K562 (cell line): ENCODE measurements around the gene UCHL5. TPM values are rescaled to one million over a fixed set of nuclear protein-coding genes. Genes with fewer than 3 reads are reported as not detected.
A peak's percentile ranks its signal among the peaks of the same experiment; 100 is the strongest.

Source experiments
- ESRRA ChIP-seq: fragments of 450-650 bp; IDR thresholded peaks from 2 replicates; pipeline ENCODE4 v1.6.1; 2014; ENCODE audit warnings: low read depth, mild to moderate bottlenecking, moderate library complexity, borderline replicate concordance
- ESRRB ChIP-seq: fragments of 250-450 bp; sonication (Bioruptor Pico); IDR thresholded peaks from 2 replicates; pipeline ENCODE4 v1.5.0; 2020; ENCODE audit warnings: mild to moderate bottlenecking, moderate library complexity, borderline replicate concordance
- HCFC1 ChIP-seq: IDR thresholded peaks from 2 replicates; pipeline ENCODE4 v1.6.1; 2012; ENCODE audit warnings: low read depth, low read length, improper control_type of control experiment
- HDAC2 ChIP-seq: fragments of 450-650 bp; IDR thresholded peaks from 2 replicates; pipeline ENCODE4 v1.6.1; 2016; ENCODE audit warnings: mild to moderate bottlenecking
- HNRNPH1 ChIP-seq: fragments of 200-400 bp; formaldehyde crosslinking; optimal IDR thresholded peaks from 2 replicates; pipeline ENCODE3; 2017; ENCODE audit warnings: low read depth, mild to moderate bottlenecking, low read length, moderate library complexity
- KDM4B ChIP-seq, 2 experiments: fragments of 450-650 bp in 1 of 2; sonication (generic) in 1 of 2; IDR thresholded peaks; 2 replicates each; pipeline ENCODE4 v1.6.1; 2016 to 2017; ENCODE audit warnings: borderline replicate concordance in 2 of 2, antibody characterized with exemption in 1 of 2, low read depth in 1 of 2, mild to moderate bottlenecking in 1 of 2
- KHSRP ChIP-seq: fragments of 450-650 bp; IDR thresholded peaks from 2 replicates; pipeline ENCODE4 v1.6.1; 2017
- MEF2A ChIP-seq: IDR thresholded peaks from 2 replicates; pipeline ENCODE4 v1.6.1; 2011; ENCODE audit warnings: low read depth, mild to moderate bottlenecking, low read length, moderate library complexity; ENCODE audit not compliant: control insufficient read depth
- MTA3 ChIP-seq: fragments of 450-650 bp; formaldehyde crosslinking; IDR thresholded peaks from 2 replicates; pipeline ENCODE4 v1.6.1; 2017; ENCODE audit warnings: mild to moderate bottlenecking, borderline replicate concordance
- NR1H2 ChIP-seq: sonication (generic); formaldehyde crosslinking; IDR thresholded peaks from 2 replicates; pipeline ENCODE4 v1.4.0; 2020; ENCODE audit warnings: mild to moderate bottlenecking, missing genetic modification reagents
- NR2F6 ChIP-seq: fragments of 450-650 bp; formaldehyde crosslinking; IDR thresholded peaks from 2 replicates; pipeline ENCODE4 v1.4.0; 2020; ENCODE audit warnings: mild to moderate bottlenecking
- PML ChIP-seq: IDR thresholded peaks from 2 replicates; pipeline ENCODE4 v1.6.1; 2012; ENCODE audit warnings: low read length, inconsistent platforms
- RBM34 ChIP-seq: fragments of 200-400 bp; formaldehyde crosslinking; IDR thresholded peaks from 2 replicates; pipeline ENCODE4 v1.6.1; 2018; ENCODE audit warnings: low read length, borderline replicate concordance; ENCODE audit not compliant: insufficient read depth
- TEAD4 ChIP-seq, 2 experiments: sonication (generic) in 1 of 2; formaldehyde crosslinking in 1 of 2; IDR thresholded peaks; 2 replicates each; pipeline versions ENCODE4 v1.6.1 to v1.8.0; 2012 to 2022; ENCODE audit warnings: borderline replicate concordance in 1 of 2, inconsistent platforms in 1 of 2, low read length in 1 of 2, mild to moderate bottlenecking in 1 of 2, missing genetic modification reagents in 1 of 2
- THRAP3 ChIP-seq: fragments of 450-650 bp; IDR thresholded peaks from 2 replicates; pipeline ENCODE4 v1.6.1; 2016; ENCODE audit warnings: mild to moderate bottlenecking, inconsistent platforms, borderline replicate concordance
- YY1 ChIP-seq, 3 experiments: IDR thresholded peaks; 2 replicates each; pipeline ENCODE4 v1.6.1; 2011; ENCODE audit warnings: low read length in 2 of 3, mild to moderate bottlenecking in 2 of 3, moderate library complexity in 2 of 3, borderline replicate concordance in 1 of 3, control low read depth in 1 of 3, low read depth in 1 of 3; ENCODE audit not compliant: insufficient read depth in 3 of 3, insufficient replicate concordance in 2 of 3, control insufficient read depth in 1 of 3, insufficient read length in 1 of 3; ENCODE audit errors: extremely low read depth in 1 of 3
- ZBTB26 ChIP-seq: fragments of 450-650 bp; formaldehyde crosslinking; IDR thresholded peaks from 2 replicates; pipeline ENCODE4 v1.4.0; 2022; ENCODE audit warnings: missing genetic modification characterization
- ZNF121 ChIP-seq: sonication (generic); formaldehyde crosslinking; conservative IDR thresholded peaks from 2 replicates; pipeline ENCODE4 v1.8.0; 2022; ENCODE audit warnings: missing genetic modification reagents
- ZNF165 ChIP-seq: fragments of 250-450 bp; sonication (Bioruptor Pico); IDR thresholded peaks from 2 replicates; pipeline ENCODE4 v1.4.0; 2020; ENCODE audit warnings: borderline replicate concordance
- ZNF764 ChIP-seq: fragments of 250-450 bp; sonication (Bioruptor Pico); IDR thresholded peaks from 2 replicates; pipeline ENCODE4 v1.4.0; 2020; ENCODE audit warnings: low read depth, mild to moderate bottlenecking, moderate library complexity
- ZNF780A ChIP-seq: fragments of 250-450 bp; sonication (Bioruptor Pico); IDR thresholded peaks from 2 replicates; pipeline ENCODE4 v1.5.0; 2021; ENCODE audit warnings: mild to moderate bottlenecking
- polyA plus RNA-seq, 8 experiments: library from polyadenylated mRNA; depleted of rRNA in 4 of 8; stranded (reverse) in 5 of 8; unstranded in 3 of 8; fragments of >200 nt; fragmentation: Nextera tagmentation in 2 of 8; fragmentation: Illumina TruSeq in 1 of 8; extraction: Ambion mirVana in 2 of 8; extraction: Trizol in 1 of 8; gene quantifications; 2 replicates each; pipeline versions ENCODE4 v1.2.1 to v1.2.3, GENCODE V29; 2011 to 2014; ENCODE audit warnings: inconsistent platforms in 1 of 8, missing spikeins in 1 of 8
- total RNA-seq, 7 experiments: library from RNA; depleted of rRNA in 6 of 7; stranded (reverse); fragments of >200 nt in 6 of 7; fragmentation: Illumina TruSeq in 2 of 7; extraction: Trizol in 2 of 7; gene quantifications; 2 replicates each; pipeline versions ENCODE4 v1.2.1 to v1.2.3, GENCODE V29; 2011 to 2021; ENCODE audit warnings: low replicate concordance in 1 of 7
- TF ChIP-seq, protein P1 (sequence below): fragments of 250-450 bp; sonication (Bioruptor Pico); IDR thresholded peaks from 2 replicates; pipeline ENCODE4 v1.4.0; 2020; ENCODE audit warnings: mild to moderate bottlenecking
- TF ChIP-seq, protein P2 (sequence below): fragments of 450-650 bp; conservative IDR thresholded peaks from 2 replicates; pipeline ENCODE4 v1.6.1; 2016; ENCODE audit warnings: missing genetic modification characterization, low read depth, mild to moderate bottlenecking, control low read depth, missing compliant biosample characterization
- TF ChIP-seq, protein P3 (sequence below): sonication (generic); formaldehyde crosslinking; IDR thresholded peaks from 2 replicates; pipeline ENCODE4 v1.8.1; 2023; ENCODE audit warnings: mild to moderate bottlenecking, missing genetic modification reagents

Gene UCHL5
- total and polyA plus RNA-seq, 9 of the 15 experiments (the other 6 are each of a cell fraction or from before 2014, with no cell fraction given), result 61.0 to 206 (median 122) TPM

- no peak for TF ChIP-seq THRAP3
- no peak for TF ChIP-seq PML
- no peak for TF ChIP-seq ZNF165 (CRISPR knock-in tag)
- TF ChIP-seq, protein P1, sequence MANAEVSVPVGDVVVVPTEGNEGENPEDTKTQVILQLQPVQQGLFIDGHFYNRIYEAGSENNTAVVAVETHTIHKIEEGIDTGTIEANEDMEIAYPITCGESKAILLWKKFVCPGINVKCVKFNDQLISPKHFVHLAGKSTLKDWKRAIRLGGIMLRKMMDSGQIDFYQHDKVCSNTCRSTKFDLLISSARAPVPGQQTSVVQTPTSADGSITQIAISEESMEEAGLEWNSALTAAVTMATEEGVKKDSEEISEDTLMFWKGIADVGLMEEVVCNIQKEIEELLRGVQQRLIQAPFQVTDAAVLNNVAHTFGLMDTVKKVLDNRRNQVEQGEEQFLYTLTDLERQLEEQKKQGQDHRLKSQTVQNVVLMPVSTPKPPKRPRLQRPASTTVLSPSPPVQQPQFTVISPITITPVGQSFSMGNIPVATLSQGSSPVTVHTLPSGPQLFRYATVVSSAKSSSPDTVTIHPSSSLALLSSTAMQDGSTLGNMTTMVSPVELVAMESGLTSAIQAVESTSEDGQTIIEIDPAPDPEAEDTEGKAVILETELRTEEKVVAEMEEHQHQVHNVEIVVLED (CRISPR knock-in tag), result no peak
- TF ChIP-seq HCFC1, result no peak
- peak; percentile 78 for TF ChIP-seq TEAD4 (IDR thresholded peaks at IDR 0.05; ENCODE audit: low read length)
- no peak for TF ChIP-seq TEAD4 (CRISPR knock-in tag; IDR thresholded peaks at IDR 0.05; ENCODE audit: borderline replicate concordance)
- TF ChIP-seq KDM4B (IDR thresholded peaks at IDR 0.05; ENCODE audit: borderline replicate concordance in 2 of 2, low read depth in 1 of 2), result no peak
- TF ChIP-seq YY1 (IDR thresholded peaks at IDR 0.05; ENCODE audit: borderline replicate concordance in 1 of 3, control insufficient read depth in 1 of 3, extremely low read depth in 1 of 3, insufficient read depth in 3 of 3, insufficient read length in 1 of 3, insufficient replicate concordance in 2 of 3, low read depth in 1 of 3, low read length in 2 of 3), result peak in 1 of 3 experiments; percentile 14
- TF ChIP-seq MTA3, result peak; percentile 65; the same call in 1 of the 2 replicates
- no peak for TF ChIP-seq ESRRA
- no peak for TF ChIP-seq HNRNPH1
- TF ChIP-seq ZBTB26 (CRISPR knock-in tag), result no peak
- 0 out of 2 replicates have a peak, but pooled peaks have one; percentile 14 for TF ChIP-seq HDAC2
- no peak for TF ChIP-seq ESRRB
- no peak for TF ChIP-seq RBM34
- no peak for TF ChIP-seq ZNF780A
- TF ChIP-seq KHSRP, result no peak
- no peak for TF ChIP-seq NR1H2 (CRISPR knock-in tag)
- TF ChIP-seq NR2F6, result no peak
- TF ChIP-seq, protein P2, sequence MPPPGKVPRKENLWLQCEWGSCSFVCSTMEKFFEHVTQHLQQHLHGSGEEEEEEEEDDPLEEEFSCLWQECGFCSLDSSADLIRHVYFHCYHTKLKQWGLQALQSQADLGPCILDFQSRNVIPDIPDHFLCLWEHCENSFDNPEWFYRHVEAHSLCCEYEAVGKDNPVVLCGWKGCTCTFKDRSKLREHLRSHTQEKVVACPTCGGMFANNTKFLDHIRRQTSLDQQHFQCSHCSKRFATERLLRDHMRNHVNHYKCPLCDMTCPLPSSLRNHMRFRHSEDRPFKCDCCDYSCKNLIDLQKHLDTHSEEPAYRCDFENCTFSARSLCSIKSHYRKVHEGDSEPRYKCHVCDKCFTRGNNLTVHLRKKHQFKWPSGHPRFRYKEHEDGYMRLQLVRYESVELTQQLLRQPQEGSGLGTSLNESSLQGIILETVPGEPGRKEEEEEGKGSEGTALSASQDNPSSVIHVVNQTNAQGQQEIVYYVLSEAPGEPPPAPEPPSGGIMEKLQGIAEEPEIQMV, result no peak
- TF ChIP-seq MEF2A, result no peak
- TF ChIP-seq, protein P3, sequence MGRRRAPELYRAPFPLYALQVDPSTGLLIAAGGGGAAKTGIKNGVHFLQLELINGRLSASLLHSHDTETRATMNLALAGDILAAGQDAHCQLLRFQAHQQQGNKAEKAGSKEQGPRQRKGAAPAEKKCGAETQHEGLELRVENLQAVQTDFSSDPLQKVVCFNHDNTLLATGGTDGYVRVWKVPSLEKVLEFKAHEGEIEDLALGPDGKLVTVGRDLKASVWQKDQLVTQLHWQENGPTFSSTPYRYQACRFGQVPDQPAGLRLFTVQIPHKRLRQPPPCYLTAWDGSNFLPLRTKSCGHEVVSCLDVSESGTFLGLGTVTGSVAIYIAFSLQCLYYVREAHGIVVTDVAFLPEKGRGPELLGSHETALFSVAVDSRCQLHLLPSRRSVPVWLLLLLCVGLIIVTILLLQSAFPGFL (CRISPR knock-in tag), result no peak
- TF ChIP-seq ZNF764, result no peak
- no peak for TF ChIP-seq ZNF121 (CRISPR knock-in tag)
Observed at GRCh38 chr1:193068013-193068412, 8.9 kb upstream of the UCHL5 start (continued).
